GM21723 (cell line): ENCODE results near the gene IRF4.

Experiments used
- ATAC-seq: cut with Tn5 transposase; IDR thresholded peaks from one replicate; pipeline ENCODE4 v1.9.1; 2021; ENCODE audit warnings: mild to moderate bottlenecking, moderate library complexity; ENCODE audit not compliant: unreplicated experiment

Gene IRF4

DNA sequence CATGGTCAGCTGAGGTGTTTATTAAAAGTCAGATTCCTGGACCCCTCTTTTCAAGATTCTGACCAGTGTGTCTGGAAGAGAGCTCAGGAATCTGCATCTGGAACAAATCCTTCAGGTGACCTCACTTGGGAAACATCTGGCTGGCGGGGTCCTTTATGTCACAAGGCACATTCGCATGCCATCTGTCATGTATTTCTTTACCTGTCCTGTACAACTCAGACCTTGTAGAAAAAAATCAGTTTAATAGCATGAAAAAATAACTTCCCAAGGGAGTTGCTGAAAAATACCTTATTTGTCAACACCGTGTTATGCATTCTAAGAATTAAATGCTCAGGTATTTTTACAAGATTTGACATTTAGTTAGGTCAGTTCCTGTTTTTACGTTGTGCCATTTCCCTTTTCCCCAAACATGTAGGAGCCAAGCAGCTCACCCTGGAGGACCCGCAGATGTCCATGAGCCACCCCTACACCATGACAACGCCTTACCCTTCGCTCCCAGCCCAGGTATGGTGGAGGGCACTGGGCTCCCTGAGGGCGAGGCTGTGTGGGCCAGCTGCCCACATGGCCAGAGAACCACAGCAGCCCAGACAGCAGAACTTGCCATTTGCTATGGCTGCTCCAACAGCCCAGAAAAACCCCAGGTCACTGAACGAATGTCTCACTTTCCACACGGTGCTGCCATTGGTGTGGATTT is 4.0 kb downstream of the IRF4 start:
- ATAC-seq: no peak

DNA sequence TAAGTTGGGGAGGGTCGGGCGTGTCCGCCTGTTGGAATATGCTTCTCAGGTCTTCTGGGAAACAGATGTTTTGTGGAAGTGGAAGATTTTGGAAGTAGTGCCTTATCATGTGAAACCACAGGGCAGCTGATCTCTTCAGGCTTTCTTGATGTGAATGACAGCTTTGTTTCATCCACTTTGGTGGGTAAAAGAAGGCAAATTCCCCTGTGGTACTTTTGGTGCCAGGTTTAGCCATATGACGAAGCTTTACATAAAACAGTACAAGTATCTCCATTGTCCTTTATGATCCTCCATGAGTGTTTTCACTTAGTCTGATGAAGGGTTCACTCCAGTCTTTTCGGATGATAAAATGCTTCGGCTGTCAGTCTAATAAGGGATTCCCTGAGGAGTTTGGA is 4.6 kb downstream of the IRF4 start:
- ATAC-seq: no peak

DNA sequence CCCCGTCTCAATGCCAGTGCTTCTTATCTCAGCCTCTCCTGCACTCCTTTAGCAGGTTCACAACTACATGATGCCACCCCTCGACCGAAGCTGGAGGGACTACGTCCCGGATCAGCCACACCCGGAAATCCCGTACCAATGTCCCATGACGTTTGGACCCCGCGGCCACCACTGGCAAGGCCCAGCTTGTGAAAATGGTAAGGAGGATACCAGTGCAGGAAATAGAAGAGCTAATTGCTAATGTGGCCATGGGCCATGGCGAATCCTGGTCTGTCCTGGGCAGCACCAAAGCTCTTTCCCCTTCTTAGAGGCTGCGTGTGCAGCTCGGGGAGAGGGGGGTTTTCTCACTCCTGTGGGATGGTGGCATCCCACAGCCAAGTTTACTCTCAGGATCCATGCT is 5.5 kb downstream of the IRF4 start:
- ATAC-seq: no peak

DNA sequence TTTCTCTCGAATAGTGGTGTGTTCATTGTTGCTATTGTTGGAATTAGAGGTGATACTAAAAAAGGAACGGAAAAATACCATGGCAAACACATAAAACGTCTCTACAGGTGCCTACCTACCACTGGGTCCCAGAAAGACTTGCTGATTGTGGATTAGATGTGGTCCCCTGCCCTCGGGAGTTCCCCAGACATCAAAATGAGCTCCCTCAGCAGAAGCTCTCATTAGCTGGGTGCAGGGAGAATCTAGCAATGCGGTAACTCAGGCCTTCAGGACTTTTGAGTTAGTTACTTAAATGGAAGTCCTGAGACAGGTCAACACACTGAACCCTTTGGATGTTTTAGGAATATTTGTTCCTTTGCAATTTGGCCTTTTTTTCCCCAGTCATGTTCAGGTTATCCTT is 6.1 kb downstream of the IRF4 start:
- ATAC-seq: no peak

DNA sequence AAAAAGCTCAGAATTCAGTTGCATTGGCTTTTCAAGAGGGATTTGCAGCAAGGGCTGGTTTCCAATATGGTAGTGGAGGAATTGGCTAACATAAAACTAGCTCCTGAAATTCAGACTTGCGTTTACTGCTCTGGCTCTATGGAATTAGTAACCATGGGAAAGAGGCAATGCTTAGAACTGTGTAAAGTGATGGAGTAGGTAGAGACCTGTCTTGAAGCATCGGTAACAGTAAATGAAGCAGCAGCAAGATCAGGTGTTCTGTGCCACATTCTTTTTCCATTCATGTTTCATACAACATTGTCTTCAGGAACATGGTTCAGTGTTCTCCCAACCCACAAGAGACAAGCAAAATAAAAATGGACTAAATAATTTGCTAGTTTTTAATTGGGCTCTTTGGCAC is 6.5 kb downstream of the IRF4 start:
- ATAC-seq: no peak

DNA sequence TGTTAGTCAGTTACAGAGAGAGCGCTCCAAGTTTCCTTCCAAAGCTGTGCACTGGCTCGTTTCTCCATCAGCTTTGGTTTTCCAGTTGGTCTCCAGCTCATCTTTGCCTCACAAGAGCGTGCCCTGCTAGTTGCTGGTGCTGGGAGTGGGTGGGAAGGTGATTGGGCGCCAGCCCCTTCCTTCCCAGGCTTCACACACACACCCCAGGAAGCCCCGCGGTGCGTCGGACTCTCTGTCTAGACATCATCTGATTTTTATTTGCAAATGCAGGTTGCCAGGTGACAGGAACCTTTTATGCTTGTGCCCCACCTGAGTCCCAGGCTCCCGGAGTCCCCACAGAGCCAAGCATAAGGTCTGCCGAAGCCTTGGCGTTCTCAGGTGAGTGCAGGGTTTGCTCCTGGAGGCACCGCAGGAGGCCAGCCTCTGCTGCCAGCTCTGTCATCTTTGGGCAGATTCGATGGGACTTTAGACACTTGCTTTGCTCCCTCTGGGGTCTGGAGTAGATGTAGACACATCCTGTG is 7.1 kb downstream of the IRF4 start:
- no peak for ATAC-seq

DNA sequence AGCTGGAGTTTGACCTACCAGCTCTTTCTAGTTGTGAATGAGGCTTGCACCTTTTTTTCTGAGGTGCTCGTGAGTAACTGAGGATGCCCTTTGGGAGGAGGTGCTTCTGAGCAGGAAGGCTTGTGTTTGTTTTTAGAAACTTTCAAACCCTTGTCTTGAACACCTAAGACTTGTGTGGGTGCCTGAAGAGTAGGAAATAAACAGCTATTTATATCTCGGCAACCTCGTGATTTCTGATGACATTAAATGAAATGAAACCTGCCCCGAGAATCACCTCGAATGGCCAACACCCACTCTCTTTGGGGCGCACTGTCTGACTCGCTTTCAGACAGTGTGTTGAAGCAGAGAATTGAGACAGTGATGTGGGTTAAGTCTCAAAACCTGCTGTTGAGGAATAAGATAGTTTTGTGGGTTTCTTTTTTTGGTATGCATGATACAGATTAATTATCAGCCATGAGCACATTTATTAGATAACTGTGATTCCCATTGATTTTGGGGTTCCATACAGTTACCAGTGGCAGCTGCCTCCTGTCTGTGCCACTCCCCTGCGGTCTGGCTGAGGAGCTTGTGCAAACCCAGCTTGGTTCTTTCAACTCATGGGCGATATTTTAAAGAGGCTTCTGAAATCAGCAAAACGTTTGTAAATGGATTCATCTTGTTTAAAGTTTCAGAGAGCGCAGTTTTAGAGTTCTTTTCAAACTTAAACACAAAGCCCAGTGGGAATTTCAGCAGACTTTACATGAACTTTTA is 8.4 kb downstream of the IRF4 start:
- peak; percentile 61 for ATAC-seq

DNA sequence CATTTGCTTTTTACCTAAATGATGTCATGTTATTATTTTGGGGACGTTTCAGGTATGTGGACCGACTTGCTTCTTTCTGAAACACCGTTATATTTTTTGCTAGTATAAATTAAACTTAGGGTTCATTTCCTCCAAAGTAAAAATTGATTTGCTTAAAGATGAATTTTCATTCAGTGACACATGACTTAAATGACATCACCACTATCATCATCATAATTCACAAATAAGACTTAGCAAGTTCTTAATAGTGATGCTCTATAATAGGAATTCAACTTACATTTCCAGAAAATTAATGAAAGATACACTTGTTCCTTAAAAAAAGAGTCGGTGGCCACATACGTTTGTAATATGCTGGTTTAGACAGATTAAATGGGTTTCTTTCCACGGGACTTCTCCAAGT is 9.3 kb downstream of the IRF4 start:
- no peak for ATAC-seq

DNA sequence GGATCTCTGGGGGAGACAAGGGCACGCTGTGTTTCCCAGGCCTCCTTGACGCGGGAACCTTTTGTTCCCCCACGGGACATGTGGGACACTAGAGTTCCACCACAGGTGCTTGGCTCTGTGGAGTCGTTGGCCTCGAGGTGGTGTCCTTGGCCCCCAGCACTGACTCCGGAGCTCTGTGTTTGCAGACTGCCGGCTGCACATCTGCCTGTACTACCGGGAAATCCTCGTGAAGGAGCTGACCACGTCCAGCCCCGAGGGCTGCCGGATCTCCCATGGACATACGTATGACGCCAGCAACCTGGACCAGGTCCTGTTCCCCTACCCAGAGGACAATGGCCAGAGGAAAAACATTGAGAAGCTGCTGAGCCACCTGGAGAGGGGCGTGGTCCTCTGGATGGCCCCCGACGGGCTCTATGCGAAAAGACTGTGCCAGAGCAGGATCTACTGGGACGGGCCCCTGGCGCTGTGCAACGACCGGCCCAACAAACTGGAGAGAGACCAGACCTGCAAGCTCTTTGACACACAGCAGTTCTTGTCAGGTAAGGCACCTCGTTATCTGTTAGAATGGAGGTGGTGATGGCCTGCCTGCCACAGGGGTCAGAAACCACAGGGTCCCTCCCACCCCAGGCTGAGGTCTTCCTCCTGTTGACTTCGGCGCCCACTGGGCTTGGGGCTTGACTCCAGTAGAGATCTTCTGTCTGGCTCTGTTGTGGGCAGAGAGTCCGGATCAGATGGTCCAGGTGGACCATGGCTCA is 9.9 kb downstream of the IRF4 start:
- no peak for ATAC-seq

DNA sequence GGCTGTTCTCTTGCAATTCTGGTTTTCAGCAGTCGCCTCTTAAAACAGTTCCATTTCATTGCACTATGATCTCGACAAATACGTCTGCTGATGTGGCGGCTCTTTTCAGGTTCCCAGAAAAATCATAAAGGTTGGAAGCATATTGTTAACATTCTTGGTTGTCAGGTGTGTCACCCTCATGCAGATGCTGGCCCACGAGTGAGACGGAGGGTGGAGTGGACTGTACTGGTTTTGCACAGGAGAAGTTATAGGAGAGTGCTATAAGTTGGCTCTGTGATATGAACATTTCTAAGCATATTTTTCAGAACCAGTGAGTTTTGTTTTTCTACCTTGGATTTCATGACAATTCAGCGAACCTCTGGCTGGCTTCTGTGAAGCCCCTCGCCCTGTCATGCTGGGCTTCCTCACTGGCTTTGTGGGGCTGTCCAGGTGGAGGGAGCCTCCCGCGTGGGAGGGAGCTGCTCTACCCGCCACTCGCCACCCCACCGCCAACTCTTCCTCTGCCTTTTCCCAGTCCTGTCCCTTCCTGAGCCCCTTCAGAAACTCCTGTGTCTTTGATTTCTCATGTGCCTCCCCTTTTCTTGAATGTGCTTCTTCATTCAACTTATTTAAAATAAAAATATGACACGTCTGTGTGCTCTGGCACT is 10.6 kb downstream of the IRF4 start:
- no peak for ATAC-seq

DNA sequence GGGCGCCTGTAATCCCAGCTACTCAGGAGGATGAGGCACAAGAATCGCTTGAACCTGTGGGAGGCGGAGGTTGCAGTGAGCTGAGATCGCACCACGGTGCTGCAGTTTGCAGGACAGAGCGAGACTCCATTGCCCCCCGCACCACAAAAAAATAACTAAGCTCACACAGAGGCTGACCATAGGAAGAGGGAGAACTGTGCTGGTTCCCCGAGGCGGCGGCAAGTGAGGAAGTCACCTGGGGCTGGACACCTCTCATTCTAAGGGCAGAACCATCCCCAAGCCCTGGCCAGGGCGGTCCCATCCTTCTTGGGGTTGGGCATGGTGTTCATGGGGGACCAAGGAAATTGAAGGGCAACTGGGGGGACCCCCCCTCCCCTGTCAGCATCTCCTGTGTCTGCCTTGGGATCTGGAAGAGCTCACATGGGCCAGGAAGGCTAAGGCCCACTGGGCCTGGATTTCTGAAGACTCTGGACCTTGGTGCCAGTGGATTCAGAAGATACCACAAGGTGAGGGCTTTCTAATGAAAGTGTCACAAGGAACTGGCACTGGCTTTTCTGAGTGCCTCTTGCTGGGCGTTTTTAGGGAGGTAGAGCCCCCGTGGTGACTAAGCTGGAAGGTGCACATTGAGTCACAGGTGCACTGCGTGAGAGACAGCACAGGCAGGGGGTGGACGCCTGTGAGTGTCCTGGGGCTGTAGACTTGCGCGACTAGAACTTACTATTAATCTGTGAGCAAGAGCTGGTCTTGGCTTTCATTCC is 11.5 kb downstream of the IRF4 start:
- no peak for ATAC-seq

DNA sequence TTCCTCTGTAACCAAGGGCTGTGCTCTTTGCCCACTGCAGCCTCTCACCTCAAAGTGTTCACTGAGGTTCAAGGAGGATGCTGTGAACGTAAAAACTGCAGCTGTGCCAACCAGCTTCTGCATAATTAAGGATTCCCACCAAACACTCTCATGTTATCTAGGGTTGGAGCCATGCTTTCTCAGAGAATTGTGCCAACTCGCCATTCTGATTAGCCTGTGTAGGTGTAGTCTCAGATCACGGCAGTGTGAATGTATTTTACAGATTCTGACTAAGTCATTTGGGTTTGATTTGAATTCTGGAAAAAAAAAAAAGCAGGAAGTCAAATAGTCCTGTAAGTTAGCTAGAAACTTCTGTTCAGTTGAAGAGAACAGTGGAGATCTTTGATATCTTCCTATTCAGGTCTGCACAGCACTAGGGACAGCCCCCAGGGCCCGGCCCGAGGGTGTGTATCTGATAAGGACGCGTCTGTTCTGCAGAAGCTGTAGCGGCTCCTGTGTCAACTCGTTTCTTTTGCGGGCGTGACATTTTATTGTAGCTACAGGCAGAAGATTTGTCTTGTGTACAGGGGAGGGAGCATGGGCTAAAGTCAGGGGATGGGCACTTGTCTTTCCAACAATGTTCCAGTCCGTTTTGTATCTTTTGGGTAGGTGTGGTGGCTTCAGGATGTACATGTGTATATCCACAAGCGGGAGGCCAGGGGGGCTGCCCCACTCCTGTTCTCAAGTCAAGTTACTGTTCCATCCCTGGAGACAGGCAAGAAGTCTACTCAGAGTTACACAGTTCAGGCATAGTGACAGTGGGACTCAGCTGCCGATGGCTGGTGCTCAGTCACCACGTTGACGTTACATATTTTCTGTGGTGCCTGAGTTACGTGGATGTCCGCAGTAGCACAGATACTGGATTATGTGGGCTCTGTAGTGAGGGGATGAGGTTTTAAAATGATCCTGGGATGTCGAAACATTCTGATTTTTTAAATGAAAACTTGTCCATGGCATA is 12.4 kb downstream of the IRF4 start:
- ATAC-seq: no peak

DNA sequence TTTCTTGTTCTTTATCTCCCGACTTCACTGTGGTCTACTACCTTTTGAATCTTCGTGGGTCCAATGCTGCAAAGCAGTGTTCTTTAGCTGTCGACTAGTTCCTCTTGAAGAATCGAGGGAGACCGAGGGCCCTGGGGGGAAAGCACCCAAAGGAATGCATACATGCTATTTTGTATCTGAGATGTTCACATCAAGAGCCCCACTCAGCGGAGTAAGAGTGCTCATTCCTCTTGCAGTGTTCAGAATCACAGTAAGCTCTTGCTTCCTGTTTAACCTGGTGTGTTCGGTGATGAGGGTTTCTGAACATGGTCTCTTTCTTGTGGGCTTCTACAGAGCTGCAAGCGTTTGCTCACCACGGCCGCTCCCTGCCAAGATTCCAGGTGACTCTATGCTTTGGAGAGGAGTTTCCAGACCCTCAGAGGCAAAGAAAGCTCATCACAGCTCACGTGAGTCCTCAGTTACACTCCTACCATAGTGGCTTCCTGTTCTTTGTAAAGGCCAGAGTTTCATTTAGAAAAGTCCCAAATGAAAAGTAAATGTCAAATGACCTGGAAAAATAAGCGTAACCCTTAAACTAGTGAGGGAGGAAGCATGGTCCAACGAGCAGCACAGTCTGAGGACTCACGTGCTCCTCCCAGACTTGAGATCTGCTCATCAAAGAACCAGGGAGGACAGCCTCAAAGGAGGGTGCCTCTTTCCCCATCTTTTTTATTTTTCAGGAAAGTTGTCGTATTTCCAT is 13.3 kb downstream of the IRF4 start:
- no peak for ATAC-seq

DNA sequence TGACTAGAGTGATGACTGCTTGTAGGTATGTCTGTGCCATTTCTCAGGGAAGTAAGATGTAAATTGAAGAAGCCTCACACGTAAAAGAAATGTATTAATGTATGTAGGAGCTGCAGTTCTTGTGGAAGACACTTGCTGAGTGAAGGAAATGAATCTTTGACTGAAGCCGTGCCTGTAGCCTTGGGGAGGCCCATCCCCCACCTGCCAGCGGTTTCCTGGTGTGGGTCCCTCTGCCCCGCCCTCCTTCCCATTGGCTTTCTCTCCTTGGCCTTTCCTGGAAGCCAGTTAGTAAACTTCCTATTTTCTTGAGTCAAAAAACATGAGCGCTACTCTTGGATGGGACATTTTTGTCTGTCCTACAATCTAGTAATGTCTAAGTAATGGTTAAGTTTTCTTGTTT is 16.6 kb downstream of the IRF4 start:
- no peak for ATAC-seq

DNA sequence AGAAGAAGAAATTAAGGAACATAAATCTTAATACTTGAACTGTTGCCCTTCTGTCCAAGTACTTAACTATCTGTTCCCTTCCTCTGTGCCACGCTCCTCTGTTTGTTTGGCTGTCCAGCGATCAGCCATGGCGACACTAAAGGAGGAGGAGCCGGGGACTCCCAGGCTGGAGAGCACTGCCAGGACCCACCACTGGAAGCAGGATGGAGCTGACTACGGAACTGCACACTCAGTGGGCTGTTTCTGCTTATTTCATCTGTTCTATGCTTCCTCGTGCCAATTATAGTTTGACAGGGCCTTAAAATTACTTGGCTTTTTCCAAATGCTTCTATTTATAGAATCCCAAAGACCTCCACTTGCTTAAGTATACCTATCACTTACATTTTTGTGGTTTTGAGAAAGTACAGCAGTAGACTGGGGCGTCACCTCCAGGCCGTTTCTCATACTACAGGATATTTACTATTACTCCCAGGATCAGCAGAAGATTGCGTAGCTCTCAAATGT is 17.1 kb downstream of the IRF4 start:
- ATAC-seq: no peak

DNA sequence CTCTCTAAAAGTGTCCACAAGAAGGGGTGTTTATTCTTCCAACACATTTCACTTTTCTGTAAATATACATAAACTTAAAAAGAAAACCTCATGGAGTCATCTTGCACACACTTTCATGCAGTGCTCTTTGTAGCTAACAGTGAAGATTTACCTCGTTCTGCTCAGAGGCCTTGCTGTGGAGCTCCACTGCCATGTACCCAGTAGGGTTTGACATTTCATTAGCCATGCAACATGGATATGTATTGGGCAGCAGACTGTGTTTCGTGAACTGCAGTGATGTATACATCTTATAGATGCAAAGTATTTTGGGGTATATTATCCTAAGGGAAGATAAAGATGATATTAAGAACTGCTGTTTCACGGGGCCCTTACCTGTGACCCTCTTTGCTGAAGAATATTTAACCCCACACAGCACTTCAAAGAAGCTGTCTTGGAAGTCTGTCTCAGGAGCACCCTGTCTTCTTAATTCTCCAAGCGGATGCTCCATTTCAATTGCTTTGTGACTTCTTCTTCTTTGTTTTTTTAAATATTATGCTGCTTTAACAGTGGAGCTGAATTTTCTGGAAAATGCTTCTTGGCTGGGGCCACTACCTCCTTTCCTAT is 17.9 kb downstream of the IRF4 start:
- no peak for ATAC-seq

DNA sequence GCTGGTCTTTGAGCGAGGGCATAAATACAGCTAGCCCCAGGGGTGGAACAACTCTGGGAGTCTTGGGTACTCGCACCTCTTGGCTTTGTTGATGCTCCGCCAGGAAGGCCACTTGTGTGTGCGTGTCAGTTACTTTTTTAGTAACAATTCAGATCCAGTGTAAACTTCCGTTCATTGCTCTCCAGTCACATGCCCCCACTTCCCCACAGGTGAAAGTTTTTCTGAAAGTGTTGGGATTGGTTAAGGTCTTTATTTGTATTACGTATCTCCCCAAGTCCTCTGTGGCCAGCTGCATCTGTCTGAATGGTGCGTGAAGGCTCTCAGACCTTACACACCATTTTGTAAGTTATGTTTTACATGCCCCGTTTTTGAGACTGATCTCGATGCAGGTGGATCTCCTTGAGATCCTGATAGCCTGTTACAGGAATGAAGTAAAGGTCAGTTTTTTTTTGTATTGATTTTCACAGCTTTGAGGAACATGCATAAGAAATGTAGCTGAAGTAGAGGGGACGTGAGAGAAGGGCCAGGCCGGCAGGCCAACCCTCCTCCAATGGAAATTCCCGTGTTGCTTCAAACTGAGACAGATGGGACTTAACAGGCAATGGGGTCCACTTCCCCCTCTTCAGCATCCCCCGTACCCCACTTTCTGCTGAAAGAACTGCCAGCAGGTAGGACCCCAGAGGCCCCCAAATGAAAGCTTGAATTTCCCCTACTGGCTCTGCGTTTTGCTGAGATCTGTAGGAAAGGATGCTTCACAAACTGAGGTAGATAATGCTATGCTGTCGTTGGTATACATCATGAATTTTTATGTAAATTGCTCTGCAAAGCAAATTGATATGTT is 19.2 kb downstream of the IRF4 start:
- ATAC-seq: no peak
